Psoas muscle (tissue), 8 donors: ENCODE measurements around the gene VIPR1. TPM values are rescaled to one million over a fixed set of nuclear protein-coding genes. Genes with fewer than 3 reads are reported as not detected.

Experiments
- ATAC-seq, 4 donors: fragments of 200-7000 bp; cut with Tn5 transposase; one replicate each; pipeline ENCODE4 v1.9.1; 2020; ENCODE audit warnings: moderate library complexity in 3 of 4, mild to moderate bottlenecking in 2 of 4
- DNase-seq, 2 donors: peaks; one replicate each; pipeline ENCODE4 v3.0.0-alpha.2; 2020
- H3K27ac ChIP-seq: fragments of 200-600 bp; one replicate; pipeline ENCODE4 v1.8.0; 2022
- H3K27me3 ChIP-seq, 3 donors: fragments of 200-600 bp in 1 of 3; one replicate each; pipeline versions ENCODE4 v1.6.1 to v1.8.0; 2013 to 2022; ENCODE audit warnings: low read length in 2 of 3, mild to moderate bottlenecking in 2 of 3, moderate library complexity in 1 of 3; ENCODE audit not compliant: insufficient read depth in 3 of 3
- H3K36me3 ChIP-seq, 2 donors: fragments of 200-600 bp in 1 of 2; one replicate each; pipeline versions ENCODE4 v1.6.1 to v1.8.0; 2013 to 2022; ENCODE audit warnings: low read depth in 1 of 2, mild to moderate bottlenecking in 1 of 2, moderate library complexity in 1 of 2; ENCODE audit not compliant: insufficient read depth in 1 of 2
- H3K4me1 ChIP-seq: fragments of 200-600 bp; one replicate; pipeline ENCODE4 v1.8.0; 2022
- H3K4me3 ChIP-seq: fragments of 200-600 bp; one replicate; pipeline ENCODE4 v1.8.0; 2022; ENCODE audit warnings: mild to moderate bottlenecking
- H3K9me3 ChIP-seq: fragments of 200-600 bp; one replicate; pipeline ENCODE4 v1.8.0; 2022
- CTCF ChIP-seq: fragments of 200-600 bp; IDR thresholded peaks from one replicate; pipeline ENCODE4 v1.8.0; 2022; ENCODE audit warnings: antibody characterized with exemption
- WGBS, 3 donors: extraction: QIAGEN DNeasy Blood & Tissue Kit; methylation state at CpG; one replicate each; pipeline versions ENCODE4 v1.1.6 to v1.1.7; 2013; 5-methylcytosine and 5-hydroxymethylcytosine counted together
- intact Hi-C, 2 donors: fragments of 100-400 bp; cut with DNase I; formaldehyde crosslinking; loops; one replicate each; pipeline versions ENCODE4 v1.11.0 to v1.14.2; 2022
- polyA plus RNA-seq, 3 donors: library from polyadenylated mRNA; stranded (reverse); fragments of 200-250 nt; gene quantifications; one replicate each; pipeline ENCODE4 v1.2.3, GENCODE V29; 2013
- total RNA-seq, 4 donors: library from RNA; stranded (reverse); fragmentation: NEBNext Ultra II Directional in 2 of 4; extraction: Animal tissue kit (Norgen Biotek cat#: 25700) in 2 of 4; gene quantifications; one replicate each; pipeline versions ENCODE4 v1.2.1 to v1.2.4, GENCODE V29; 2021 to 2023
- donor health status: healthy with polysubstance abuse.
- donor health status: DM: no; HTN: no; CAD: no; lungs with moderate emphysema.
- donor health status: Bipolar disorder and iron deficiency.
- donor health status: healthy.
- donor health status: DM: yes; HTN: yes; CAD: no.
- donor health status: DM: no; HTN: no; CAD: no.
- donor health status: DM: no; HTN: no; CAD: no.
- donor health status: DM: yes; HTN: yes; CAD: no.

The VIPR1 gene
- total and polyA plus RNA-seq, 7 donors, result 0.28 to 1.8 (median 0.69) TPM

GRCh38 chr3:42520336-42520735 is 17.9 kb downstream of the VIPR1 start:
- WGBS, 3 donors, result 62 to 71% (median 69%) methylated on average over 4 of the region's 4 CpGs
- ATAC-seq (no peak), DNase-seq (no peak)
- Histone ChIP-seq H3K27ac (no peak overlapping the region), H3K9me3 (no peaks in the 10 kb centered on the region), H3K36me3 (no peaks in the 10 kb centered on the region), H3K27me3 (no peaks in the 10 kb centered on the region), H3K4me1 (no peaks in the 10 kb centered on the region), H3K4me3 (no peak overlapping the region)
- no peak for TF ChIP-seq CTCF
- intact Hi-C loops, result no loop called here

- no peaks in the 10 kb centered on the region for H3K36me3 ChIP-seq
- no peak for TF ChIP-seq CTCF
- H3K27me3 ChIP-seq, result no peaks in the 10 kb centered on the region
- no peaks in the 10 kb centered on the region for H3K9me3 ChIP-seq
- H3K27ac ChIP-seq, result no peak overlapping the region
- DNase-seq (no peak), ATAC-seq (no peak)
- 84 to 88% (median 85%) methylated on average over 4 of the region's 4 CpGs for WGBS, 3 donors
- H3K4me3 ChIP-seq, result no peak overlapping the region
- intact Hi-C loops, result no loop called here
- no peaks in the 10 kb centered on the region for H3K4me1 ChIP-seq
These were observed 18.5 kb downstream of the VIPR1 start for GRCh38 chr3:42520906-42521305.

- no peak overlapping the region for H3K4me3 ChIP-seq
- no peaks in the 10 kb centered on the region for H3K9me3 ChIP-seq
- ATAC-seq (no peak), DNase-seq (no peak)
- no peaks in the 10 kb centered on the region for H3K36me3 ChIP-seq
- H3K27ac ChIP-seq, result no peak overlapping the region
- H3K4me1 ChIP-seq, result no peaks in the 10 kb centered on the region
- no peak for TF ChIP-seq CTCF
- no peaks in the 10 kb centered on the region for H3K27me3 ChIP-seq
- intact Hi-C loops, result no loop called here
- WGBS, 3 donors, result 90 to 93% (median 91%) methylated on average over 3 of the region's 3 CpGs
These were observed 22.3 kb downstream of the VIPR1 start for GRCh38 chr3:42524751-42525150.

DNA sequence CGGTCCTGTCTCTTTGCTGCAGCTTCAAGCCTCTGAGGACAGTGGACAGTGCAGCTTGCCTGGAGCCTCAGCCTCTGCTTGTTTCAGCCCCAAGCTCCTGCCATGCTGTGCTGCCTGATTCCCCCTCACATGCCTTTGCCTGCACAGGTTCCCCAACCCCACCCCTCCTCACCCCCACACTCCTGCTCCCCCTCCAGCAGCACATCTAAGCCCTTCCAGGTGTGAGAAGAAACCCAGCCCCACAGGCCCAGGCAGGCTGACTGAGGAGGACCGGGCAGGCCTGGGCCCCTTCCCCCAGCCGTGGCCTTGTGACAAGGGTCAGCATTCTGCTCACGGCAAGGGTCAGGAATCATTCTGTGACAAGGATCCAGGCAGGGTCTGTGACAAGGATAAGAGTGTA is 22.8 kb downstream of the VIPR1 start:
- no peak for ATAC-seq
- no peaks in the 10 kb centered on the region for H3K27me3 ChIP-seq
- H3K4me3 ChIP-seq, result no peak overlapping the region
- no peak overlapping the region for H3K27ac ChIP-seq
- no peaks in the 10 kb centered on the region for H3K9me3 ChIP-seq
- TF ChIP-seq CTCF, result no peak
- no peaks in the 10 kb centered on the region for H3K4me1 ChIP-seq
- intact Hi-C loops, result no loop called here
- no peaks in the 10 kb centered on the region for H3K36me3 ChIP-seq
- WGBS, 3 donors, result 71 to 86% (median 76%) methylated on average over 4 of the region's 4 CpGs
- no peak for DNase-seq

DNA sequence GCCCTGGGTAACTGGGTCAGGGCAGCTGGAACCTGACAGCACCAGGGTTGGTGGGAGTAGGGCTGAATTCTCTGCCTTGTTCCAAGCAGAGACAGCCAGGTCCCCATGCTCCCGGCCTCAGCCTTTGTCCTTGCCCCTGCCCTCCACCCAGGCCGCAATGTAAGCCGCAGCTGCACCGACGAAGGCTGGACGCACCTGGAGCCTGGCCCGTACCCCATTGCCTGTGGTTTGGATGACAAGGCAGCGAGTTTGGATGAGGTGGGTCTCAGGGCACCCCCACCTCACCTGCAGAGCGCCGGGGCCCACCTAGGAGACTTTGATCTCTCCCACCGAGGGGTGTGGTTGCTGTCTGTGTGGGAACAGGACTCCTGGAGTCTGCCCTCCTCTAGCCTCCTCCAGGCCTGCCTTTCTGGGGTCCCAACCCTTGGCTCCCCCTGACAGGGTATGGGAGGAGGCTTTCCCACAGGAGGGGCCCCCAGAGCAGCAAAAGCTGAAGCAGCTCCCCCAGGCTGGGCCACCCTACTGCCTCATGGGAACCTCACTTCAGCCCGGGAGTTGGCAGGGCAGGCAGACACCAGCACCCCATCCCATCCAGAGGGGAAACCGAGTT is 23.4 kb downstream of the VIPR1 start:
- H3K27ac ChIP-seq, result no peak overlapping the region
- TF ChIP-seq CTCF, result no peak
- H3K27me3 ChIP-seq, result no peaks in the 10 kb centered on the region
- ATAC-seq, result no peak
- no peaks in the 10 kb centered on the region for H3K9me3 ChIP-seq
- intact Hi-C loops, result no loop called here
- H3K36me3 ChIP-seq, result no peaks in the 10 kb centered on the region
- no peak overlapping the region for H3K4me3 ChIP-seq
- no peaks in the 10 kb centered on the region for H3K4me1 ChIP-seq
- WGBS, 3 donors, result 84 to 87% (median 85%) methylated on average over 13 of the region's 13 CpGs
- no peak for DNase-seq
